Left cardiac atrium (tissue), 4 donors: Measurements from ENCODE around the gene KHDC1L. TPM values are rescaled to one million over a fixed set of nuclear protein-coding genes. Genes with fewer than 3 reads are reported as not detected.
"Not testable (repeated sequence)": the region's sequence is repeated elsewhere in the genome, so short reads cannot be mapped to it uniquely, and the experiment has no call there.

Source experiments
- ATAC-seq, 2 donors: fragments of 200-7000 bp; cut with Tn5 transposase; one replicate each; pipeline ENCODE4 v1.9.1; 2020; ENCODE audit warnings: mild to moderate bottlenecking in 2 of 2, moderate library complexity in 2 of 2
- DNase-seq: peaks from one replicate; pipeline ENCODE4 v3.0.0-alpha.2; 2020
- intact Hi-C, 2 donors: fragments of 100-400 bp; cut with DNase I; formaldehyde crosslinking; loops; one replicate each; pipeline versions ENCODE4 v1.14.1 to v1.15.1; 2022 to 2023
- long read RNA-seq: library from polyadenylated mRNA; unstranded; transcript quantifications from one replicate; pipeline ENCODE4 v2.0.0, GENCODE V29; 2021
- total RNA-seq, 2 donors: library from RNA; stranded (reverse); fragmentation: NEBNext Ultra II Directional; extraction: Animal tissue kit (Norgen Biotek cat#: 25700); gene quantifications; one replicate each; pipeline ENCODE4 v1.2.1, GENCODE V29; 2021
- donor health status: DM: no; HTN: yes; CAD: no.
- donor health status: DM: no; HTN: yes; CAD: no; lungs with severe emphysema.
- donor health status: DM: yes; HTN: yes; CAD: no.
- donor health status: Dilated cardiomyopathy.

The KHDC1L gene, protein sequence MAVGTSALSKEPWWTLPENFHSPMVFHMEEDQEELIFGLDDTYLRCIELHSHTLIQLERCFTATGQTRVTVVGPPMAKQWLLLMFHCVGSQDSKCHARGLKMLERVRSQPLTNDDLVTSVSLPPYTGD
- not detected for total RNA-seq
- long read RNA-seq: 0 reads

DNA sequence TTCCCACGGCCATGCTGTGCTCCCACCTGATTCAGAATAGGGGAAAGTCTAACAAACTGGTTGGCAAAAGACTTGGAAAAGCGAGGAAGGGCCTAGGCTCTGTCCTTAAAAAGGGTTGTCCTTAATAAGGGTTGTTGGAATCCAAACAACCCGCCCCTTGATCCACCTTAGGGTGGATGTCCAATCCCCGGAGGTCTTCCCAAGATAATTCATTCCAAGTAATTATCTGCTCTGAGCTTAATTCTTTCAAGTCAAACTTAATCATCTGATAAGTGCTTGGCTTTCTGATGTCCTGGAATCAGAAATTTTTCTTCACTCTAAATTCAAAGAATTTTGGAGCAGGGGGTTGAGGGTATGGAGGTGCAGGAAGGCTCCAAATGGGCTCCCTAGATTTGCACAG is at the start of gene KHDC1L:
TSS of gene KHDC1L (minus strand) at position 101 of the 400 bp plus-strand sequence. CDS start at position 13, 88 bp downstream.
- intact Hi-C loops: no loop called here
- ATAC-seq (no peak), DNase-seq (no peak)

DNA sequence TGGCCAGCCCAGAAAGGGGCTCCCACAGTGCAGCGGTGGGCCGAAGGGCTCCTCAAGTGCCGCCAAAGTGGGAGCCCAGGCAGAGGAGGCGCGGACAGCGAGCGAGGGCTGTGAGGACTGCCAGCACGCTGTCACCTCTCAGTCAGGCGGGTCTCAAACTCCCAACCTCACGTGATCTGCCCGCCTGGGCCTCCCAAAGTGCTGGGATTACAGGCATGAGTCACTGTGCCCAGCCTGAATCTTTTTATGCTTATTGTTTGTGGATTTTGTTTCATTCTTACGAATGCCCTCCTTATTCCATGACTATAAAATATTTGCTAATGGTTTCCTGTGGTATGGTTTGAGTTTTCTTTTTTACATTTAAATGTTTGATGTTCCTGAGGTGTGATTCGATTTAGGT is 44.0 kb upstream of the KHDC1L start:
- DNase-seq, ATAC-seq, intact Hi-C loops: not testable (repeated sequence)

DNA sequence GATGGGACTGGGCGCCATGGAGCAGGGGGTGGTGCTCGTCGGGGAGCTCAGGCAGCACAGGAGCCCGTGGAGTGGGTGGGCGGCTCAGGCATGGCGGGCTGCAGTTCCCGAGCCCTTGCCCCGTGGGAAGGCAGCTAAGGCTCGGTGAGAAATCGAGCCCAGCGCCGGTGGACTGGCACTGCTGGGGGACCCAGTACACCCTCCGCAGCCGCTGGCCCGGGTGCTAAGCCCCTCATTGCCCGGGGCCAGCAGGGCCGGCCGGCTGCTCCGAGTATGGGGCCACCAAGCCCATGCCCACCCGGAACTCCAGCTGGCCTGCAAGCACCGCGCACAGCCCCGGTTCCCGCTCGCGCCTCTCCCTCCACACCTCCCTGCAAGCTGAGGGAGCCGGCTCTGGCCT is 43.6 kb upstream of the KHDC1L start:
- ATAC-seq, intact Hi-C loops, DNase-seq: not testable (repeated sequence)

DNA sequence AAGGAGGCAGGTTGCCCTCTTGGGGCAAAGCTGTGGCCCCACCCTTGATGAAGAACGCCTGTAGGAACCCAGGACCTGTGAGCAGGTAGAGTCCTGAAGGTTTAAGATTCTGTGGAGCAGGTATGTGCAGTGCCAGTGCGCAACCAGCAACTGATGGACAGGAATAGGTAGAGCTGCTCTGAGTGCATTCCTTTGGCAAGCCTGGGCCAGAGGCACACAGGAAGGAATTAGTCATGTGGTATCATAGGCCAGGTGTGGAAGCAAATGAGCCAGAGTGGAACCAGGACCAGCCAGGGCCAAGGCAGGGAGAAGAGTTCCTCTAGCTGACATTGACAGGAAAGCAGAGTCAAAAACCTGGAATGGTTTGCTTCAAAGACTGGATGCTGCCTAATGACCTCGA is 39.1 kb upstream of the KHDC1L start:
- DNase-seq (no peak), ATAC-seq (no peak)
- intact Hi-C loops: no loop called here

DNA sequence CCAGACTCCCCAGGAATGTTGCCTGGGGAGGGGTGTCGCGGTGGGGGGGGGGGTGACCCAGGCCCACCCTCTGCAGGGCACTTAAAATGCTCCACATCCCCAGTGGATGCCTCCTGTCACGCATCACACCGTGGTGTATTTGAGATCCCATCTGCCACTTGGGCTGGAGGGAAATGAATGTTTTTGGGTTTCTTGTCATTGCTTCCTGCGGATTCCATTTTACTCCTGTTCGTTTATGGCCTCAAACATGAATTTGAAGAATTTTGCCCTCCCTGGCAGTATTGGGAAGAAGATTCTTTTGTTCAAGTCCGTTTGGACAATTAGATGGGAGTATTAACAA is 38.2 kb upstream of the KHDC1L start:
- DNase-seq: no peak
- peak; percentile 13 to 33 for ATAC-seq
- intact Hi-C loops: no loop called here

DNA sequence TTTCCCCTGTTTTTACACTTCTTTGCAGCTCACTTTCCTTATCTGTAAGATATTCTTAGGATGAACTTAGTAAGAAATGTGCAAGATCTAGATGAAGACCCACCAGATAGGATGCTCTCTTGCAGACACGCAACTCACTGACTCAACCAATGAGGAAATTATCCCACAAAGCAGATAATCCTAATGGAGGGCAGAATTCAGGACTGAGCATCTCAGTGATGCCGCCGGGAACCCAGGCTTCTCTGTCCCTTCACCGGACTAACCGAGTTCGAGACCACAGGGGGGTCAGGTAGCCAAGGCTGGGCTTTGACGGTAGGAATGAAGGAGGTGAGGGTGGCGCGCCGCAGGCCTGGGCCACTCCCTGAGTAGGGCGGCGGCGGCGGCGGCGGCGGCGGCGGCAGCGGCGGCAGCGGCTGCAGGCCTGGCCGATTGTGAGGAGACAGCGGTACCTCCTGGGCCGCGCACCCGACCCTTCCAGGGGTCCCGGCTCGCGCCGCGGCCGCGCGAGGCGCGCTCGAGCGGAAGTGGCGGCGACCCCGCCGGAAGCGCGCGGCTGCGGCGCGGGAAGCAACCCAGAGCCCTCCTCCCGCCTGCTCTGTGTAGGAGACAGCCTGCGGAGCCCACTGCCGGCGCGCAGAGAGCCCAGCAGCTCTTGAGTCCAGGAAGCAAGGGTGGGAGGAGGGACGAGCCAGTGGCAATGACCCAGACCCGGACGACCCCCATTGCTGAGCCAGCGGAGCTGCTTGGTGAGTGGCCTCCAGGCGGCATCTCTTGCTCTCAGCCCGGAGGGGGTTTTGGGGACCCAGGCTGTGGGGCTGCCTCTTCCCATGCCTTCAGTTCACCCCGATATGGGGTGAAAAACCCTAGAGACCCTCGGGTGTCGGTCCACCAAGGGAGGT is 37.6 kb upstream of the KHDC1L start, which contains the start of gene KHDC1:
TSS of gene KHDC1 (minus strand) at position 526 of the 899 bp plus-strand sequence. CDS start 20,679 bp downstream, outside the sequence.
- intact Hi-C loops: no loop called here
- ATAC-seq: peak; percentile 93 to 95

DNA sequence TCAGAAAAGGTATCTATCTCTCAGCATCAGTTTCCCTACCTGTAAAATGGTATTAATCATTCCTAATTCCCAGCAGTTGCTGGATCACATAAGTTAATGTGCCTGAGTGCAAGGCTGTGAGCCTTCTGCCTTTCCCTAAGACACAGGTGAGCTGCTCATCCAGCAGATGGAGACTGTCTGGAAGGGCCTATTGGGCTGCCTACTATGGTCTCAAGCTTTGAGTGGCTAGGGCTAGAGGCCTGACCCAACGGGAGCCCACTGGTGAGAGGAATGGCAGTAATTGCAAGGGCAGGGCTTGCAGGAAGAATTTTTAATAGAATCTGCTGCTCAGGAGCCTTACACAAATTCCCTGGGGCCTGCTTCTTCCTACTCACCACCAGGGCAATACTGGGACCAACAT is 33.4 kb upstream of the KHDC1L start:
- intact Hi-C loops: no loop called here
- DNase-seq (no peak), ATAC-seq (no peak)

More for the DNA sequence above, 37.6 kb upstream of the KHDC1L start, which contains the start of gene KHDC1:
- DNase-seq: peak; percentile 60

DNA sequence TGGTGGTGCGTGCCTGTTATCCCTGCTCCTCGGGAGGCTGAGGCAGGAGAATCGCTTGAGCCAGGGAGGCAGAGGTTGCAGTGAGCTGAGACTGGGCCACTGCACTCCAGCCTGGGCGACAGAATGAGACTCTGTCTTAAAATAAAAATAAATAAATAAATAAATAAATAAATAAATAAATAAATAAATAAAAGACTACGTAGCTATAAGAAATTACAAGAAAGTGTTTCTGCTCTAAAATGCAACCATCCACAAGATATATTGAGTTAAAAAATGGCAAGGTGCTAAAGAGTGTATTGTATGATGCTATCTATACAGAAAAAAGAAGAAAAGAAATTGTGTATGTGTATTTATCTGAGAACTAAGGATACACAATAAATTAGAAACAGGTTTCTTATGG is 29.0 kb upstream of the KHDC1L start:
- ATAC-seq, DNase-seq, intact Hi-C loops: not testable (repeated sequence)

DNA sequence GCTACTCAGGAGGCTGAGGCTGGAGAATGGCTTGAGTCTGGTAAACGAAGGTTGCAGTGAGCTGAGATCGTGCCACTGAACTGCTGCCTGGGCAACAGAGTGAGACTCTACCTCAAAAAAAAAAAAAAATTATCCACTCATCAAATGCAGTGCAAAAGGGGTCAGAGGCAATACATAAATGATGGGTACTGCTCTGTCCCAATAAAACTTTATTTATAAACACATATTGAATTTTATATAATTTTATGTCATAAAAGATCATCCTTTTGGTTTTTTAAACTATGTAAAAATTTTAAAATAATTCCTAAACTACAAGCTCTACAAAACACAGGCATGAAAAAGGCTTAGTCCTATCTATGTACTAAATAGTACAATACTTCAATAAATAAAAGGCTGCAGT is 27.4 kb upstream of the KHDC1L start:
- DNase-seq (no peak), ATAC-seq (no peak)
- intact Hi-C loops: no loop called here

DNA sequence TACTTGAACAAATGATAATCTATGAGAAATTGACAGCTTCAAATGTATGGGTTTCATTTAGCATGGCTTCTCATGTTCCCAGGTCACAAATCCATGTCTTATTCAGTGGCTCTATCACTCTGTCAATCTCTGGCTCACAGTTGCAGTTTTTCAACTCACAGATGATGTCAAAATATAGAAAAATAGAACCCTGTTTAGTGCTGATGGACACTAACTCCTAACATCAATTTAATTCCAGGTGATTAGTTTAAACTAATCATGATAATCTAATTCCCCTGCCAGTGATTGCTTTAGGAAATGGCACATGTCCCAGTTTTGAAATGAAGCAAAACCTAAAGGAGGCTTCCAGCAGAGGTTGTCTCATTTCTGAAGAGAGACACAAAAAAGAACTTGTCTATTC is 24.7 kb upstream of the KHDC1L start:
- DNase-seq (no peak), ATAC-seq (no peak)

DNA sequence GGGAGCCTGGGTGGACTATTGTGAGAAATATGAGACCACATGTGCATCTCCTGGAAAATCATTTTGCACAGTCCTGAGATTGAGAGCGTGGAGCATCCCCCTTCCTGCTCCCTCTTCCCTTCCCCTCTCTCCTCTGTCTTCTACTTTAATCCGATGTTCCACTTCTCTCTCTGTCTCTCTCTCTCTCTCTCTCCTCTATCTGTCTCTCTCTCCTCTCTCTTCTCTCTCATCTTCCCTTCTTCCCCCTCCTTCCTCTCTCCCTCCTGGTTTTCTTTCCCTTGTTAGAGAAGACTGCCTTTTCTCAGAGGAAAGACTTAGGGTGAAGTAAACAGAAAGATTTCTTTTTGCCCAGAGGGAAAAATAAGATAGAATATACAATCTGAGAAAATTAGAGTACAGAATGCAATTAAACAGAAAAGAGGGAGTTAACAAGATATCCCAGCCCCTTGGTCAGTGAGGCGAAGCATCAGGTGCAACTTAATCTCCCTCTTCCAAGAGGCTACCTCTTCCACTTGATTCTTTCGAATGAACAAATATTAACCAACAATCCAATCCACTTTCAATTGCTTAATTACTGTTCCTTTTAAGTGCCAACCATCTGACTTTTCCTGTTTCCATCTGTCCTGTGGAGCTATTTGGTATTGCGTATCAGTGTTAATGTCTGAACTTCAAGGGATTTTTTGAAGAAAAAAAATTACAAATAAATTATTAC is 23.1 kb upstream of the KHDC1L start:
- intact Hi-C loops: no loop called here
- ATAC-seq (no peak), DNase-seq (no peak)

More for the DNA sequence above, 24.7 kb upstream of the KHDC1L start:
- intact Hi-C loops: no loop called here

DNA sequence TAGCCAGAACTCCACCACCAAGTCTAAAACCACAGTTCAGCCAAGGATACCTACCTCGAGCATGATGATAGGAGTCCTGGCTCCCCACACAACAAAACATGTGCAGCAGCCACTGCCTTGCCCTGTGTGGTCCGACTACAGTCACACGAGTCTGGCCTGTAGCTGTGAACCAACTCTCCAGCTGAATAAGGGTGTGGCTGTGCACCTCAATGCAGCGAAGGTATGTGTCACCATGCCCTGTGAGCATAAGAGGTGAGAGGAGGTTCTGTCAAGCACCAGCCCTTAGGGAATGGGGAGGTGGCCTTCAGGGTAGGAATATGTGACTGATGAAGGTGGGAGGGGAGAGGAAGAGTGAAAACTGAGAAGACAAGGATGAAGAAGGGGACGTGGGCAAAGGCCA is 16.7 kb upstream of the KHDC1L start:
- ATAC-seq: no peak
- intact Hi-C loops: no loop called here
- no peak for DNase-seq

DNA sequence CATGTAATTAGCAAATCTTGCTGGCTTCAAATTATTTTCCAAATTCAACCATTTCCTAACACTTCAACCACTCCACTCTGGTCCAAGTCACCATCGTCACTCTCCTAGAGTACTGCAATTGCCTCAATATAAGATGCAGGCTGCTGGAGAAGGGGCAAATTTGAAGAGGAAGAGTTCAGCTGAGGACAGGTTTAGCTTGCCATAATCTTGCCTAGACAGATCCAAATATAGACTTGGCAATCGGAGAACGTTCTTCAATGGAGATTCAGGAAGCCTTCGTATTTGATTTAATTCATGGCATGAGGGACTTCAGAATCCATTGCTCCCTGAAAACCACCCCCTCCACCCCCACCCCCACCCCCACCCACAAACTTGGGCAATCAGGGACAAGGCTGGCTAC is 15.4 kb upstream of the KHDC1L start:
- intact Hi-C loops: no loop called here
- DNase-seq (no peak), ATAC-seq (peak in 1 of 2 donors; percentile 47)

DNA sequence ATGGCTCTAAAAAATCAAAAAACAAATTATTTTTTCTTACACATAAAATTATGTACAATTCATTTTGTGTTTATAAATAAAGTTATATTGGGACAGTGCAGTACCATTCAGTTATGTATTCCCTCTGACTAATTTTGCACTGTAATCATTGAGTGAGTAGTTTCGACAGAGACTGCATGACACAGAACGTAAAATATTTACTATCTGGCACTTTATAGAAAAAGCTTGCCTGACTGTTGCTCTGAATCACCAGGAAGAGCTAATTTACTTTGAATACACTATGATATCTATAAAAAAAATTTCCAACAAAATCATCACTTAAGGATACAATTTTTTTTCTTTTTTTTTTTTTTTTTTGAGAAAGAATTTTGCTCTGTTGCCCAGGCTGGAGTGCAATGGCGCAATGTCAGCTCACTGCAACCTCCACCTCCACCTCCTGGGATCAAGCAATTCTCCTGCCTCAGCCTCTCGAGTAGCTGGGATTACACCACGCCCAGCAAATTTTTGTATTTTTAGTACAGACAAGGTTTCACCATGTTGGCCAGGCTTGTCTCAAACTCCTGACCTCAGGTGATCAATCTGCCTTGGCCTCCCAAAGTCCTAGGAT is 11.0 kb upstream of the KHDC1L start:
- intact Hi-C loops: no loop called here
- peak in 1 of 2 donors; percentile 93 for ATAC-seq
- no peak for DNase-seq

DNA sequence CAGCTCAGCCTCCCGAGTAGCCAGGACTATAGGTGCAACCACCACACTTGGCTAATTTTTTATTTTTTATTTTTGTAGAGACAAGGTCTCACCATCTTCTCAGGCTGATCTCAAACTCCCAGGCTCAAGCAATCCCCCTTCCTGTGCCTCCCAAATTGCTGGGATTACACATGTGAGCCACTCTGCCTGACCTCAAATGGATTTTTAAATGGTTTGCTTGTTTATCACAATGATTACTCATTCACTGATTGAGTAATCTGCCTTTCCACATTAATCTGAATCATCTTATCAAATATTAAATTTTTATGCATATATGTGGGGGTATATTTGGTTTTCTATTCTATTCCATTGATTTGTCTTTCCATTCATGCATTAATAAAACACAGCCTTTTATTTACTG is 9.4 kb upstream of the KHDC1L start:
- intact Hi-C loops: no loop called here
- peak in 1 of 2 donors; percentile 52 for ATAC-seq
- no peak for DNase-seq

DNA sequence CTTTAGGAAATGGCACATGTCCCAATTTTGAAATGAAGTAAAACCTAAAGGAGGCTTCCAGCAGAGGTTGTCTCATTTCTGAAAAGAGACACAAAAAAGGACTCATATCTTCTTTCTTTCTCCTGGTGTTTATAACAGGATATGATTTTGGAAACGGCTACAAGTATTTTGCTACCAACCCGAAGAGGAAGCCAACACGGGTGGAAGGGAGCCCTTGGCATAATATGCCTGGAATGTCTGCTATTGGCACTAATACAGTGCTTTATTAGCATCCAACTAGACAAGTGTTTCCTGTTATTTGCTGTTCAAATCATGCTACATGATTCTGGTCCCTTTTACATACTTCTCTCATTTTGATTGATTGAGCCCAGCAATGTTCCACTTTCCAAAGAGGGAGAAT is 8.7 kb upstream of the KHDC1L start:
- ATAC-seq, intact Hi-C loops, DNase-seq: not testable (repeated sequence)

DNA sequence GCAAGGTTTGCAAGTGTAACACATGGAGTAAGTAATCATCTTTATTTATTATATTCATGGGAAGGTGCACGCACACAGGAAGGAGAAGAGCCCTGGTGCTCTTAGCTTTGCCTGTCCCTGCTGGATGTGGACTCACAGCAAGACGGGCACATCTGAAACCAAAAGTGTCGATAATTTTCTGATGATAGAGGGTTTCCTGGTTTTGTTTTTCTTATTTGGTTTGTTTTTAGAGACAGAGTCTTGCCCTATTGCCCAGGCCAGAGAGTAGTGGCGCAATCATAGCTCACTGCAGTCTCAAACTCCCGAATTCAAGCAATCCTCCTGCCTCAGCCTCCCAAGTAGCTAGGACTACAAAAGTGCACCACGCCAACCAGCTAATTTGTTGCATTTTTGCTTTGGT is 7.8 kb upstream of the KHDC1L start:
- no peak for DNase-seq
- intact Hi-C loops: no loop called here
- ATAC-seq: no peak

DNA sequence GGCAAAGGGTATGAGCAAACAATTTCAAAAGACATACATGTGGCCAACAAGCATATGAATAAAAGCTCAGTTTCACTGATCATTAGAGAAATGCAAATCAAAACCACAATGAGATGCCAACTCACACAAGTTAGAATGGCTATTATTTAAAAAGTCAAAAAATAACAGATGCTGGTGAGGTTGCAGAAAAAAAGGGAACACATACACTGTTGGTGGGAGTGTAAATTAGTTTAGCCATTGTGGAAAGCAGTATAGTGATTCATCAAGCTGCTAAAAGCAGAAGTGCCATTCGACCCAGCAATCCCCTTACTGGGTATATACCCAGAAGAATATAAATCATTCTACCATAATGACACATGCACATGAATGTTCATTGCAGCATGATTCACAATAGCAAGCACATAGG is 6.7 kb upstream of the KHDC1L start:
- no peak for ATAC-seq
- no peak for DNase-seq

DNA sequence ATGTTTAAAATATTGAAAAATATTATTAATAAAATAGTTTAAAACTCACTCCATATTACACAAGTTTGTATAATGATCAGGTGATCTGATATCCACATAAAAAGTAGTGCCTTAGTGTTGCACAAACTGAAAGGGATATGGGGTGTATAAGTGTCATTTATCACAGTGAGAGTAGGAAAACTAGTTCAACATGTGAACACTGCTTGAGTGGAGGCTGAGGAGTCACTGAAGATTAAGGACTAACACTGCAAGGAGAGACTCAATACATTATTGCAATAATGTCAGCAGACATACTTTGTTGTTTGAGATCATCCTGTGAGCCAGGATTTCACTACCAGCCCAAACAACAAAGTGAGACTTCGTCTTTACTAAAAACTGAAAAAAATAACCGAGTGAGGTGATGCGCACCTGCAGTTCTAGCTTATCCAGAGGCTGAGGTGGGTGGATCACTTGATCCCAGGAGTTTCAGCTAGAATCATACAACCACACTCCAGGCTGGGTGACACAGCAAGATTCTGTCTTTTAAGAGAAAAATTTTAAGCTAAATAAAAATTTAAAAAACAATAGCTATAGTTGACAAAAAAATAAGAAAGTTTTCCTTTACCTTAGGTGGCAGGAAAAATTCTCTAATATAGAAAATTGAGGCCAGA is 2.4 kb upstream of the KHDC1L start:
- ATAC-seq: no peak
- intact Hi-C loops: no loop called here
- no peak for DNase-seq

More for the DNA sequence above, 6.7 kb upstream of the KHDC1L start:
- intact Hi-C loops: no loop called here
